T-helper 1 cell treated with Interleukin-12 subunit alpha and Interleukin-12 subunit beta and Interleukin-4 antibody, amounts not matched to agents 30 ng/mL and 1 ng/mL, for 36 hours (primary cell): ENCODE data around the gene DUSP3. TPM values are rescaled to one million over a fixed set of nuclear protein-coding genes. Genes with fewer than 3 reads are reported as not detected.

Experiments
- intact Hi-C: fragments of 100-400 bp; cut with micrococcal nuclease; formaldehyde crosslinking; loops from one replicate; pipeline ENCODE4 v1.15.1; 2024
- total RNA-seq: library from RNA; stranded (reverse); gene quantifications from 2 replicates; pipeline ENCODE4 v1.2.3, GENCODE V29; 2022

The DUSP3 gene
- total RNA-seq, 1 donor from 2014 or later, result 4.6 TPM

DNA sequence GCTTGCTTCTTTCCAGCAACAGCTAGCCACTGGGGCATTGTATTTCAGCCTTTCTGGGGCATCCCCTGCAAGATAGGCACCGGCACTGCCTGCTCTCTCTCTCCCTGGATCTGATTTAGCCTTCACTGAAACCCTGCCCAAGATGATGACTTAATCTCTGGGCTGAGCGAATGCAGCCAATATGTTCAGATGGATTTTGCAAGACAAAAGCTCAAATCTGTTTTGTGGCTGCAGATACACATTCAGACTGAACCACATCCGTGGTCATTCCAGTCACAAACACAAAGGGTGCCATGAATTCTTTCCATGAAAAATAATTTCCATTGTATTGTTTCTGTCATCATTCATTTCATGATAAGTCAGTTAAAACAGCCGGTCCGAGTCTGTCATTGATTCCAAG is 44.4 kb downstream of the DUSP3 start:
- intact Hi-C loops, result no loop called here

DNA sequence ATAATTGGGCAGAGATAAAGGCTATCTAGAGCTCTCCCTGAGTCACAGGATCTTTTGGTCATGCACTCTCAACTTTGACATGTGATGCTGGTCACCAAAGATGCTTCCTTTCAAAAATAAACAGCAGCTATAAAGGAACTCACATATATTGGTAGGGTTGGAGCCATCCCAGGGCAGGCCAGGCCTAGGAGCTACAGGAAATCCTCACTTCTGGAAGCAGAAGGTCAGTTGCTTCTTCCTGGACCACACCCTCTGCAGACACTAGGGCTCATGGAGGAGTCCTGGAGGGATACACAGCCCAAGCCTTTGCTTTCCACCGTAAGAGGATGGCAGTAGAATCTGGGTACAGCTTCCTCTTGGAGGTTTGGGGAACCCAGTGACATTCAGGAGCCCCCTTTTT is 44.8 kb downstream of the DUSP3 start:
- intact Hi-C loops, result no loop called here

DNA sequence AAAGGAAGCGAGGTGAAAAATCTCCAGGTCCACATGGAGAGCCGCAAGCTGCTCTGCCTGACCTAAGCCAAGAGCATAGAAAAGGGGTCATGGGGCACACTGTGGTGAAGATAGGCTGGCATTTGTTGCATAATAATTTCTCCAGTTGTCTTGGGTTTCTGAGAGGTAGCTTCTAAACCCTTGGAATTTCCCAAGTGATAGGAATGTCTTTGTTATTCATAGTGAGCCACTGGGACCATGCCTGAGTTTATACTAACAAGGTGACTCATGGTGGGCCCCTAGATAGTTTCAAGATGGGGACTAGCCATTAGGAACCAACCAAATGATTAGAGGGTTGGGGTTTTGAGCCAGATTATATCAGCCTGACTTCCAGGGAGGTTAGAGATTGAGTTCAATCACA is 45.8 kb downstream of the DUSP3 start:
- intact Hi-C loops, result no loop called here

DNA sequence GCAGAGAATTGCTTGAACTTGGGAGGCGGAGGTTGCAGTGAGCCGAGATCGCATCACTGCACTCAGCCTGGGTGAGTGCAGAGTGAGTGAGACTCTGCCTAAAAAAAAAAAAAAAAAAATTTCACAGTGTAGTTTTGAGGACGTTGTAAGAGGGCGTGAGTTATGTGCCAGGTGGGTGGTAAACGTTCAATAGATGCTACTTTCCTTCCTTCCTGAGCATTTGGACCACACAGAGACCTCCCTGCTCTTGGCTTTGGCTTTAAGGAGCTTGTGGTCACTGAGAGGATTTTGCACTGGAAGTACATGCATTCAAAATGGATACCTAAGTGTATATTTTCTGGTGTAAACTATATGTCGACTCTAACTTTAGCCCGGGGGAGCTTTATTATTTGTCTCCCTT is 50.7 kb downstream of the DUSP3 start:
- intact Hi-C loops, result no loop called here

DNA sequence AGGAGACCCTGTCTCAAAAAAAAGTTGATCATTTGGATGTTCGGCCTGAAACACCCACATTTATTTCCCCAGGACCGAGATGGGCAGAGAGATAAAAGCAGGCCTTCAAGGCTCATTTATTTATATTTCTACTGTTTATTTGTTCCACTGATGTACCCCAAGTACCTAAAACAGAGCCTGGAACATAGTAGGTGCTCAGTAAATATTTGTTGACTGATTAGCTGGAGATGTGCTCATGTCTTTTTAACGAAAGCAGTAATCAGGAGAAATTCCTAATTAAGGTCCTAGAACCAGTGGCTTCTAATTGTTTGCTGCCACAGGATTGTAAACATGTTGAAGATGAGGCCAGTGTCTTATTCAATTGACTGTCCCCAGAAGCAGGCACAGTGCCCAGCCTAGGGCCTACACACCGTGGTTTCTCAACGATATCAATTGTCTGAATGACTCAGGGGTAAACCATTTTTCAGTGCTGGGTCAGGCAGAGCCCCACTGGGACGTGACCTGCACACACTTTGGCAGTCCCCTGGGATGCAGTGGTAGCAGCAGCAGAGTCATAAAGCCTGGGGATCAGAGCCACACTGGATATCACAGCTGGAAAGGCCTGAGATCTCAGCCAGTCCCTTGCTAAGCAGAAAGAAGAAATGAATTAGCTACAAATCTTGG is 54.9 kb downstream of the DUSP3 start:
- intact Hi-C loops, result loop anchor here (5.0 kb wide), 1 partner anchor 968 kb away; no protein-coding TSS in a partner anchor

DNA sequence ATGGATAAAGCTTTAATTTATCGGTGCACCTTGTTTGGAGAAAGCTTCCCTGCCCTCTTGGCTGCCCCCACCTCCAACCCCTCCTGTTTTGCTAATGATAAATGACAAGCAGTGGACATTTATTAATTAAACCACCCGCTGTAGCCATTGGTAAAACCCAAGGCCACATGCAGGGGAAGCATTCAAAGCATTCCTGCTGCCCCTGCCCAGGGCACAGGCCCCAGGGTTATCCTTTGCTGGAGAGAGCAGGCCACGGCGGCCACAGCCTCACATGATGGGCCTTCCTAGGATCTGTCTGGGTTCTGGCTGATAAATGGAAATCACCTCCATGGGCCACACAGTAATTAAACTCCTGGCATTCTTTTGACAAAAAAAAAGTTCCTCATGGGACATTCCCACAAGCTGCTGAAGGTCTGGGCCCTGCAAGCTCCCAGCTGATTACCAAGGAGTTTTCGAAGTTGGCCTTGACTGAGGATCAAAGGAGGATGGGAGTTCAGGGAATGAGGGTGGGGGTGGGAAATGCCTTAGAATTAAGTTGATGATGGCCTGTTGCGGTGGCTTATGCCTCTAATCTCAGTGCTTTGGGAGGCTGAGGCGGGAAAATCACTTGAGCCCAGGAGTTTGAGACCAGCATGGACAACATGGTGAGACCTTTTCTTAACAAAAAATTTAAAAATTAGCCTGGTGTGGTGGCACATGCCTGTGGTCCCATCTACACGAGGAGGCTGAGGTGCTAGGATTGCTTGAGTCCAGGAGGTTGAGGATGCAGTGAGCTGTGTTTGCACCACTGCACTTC is 55.7 kb downstream of the DUSP3 start:
- intact Hi-C loops, result loop anchor here (5.0 kb wide), 1 partner anchor 969 kb away; no protein-coding TSS in a partner anchor

DNA sequence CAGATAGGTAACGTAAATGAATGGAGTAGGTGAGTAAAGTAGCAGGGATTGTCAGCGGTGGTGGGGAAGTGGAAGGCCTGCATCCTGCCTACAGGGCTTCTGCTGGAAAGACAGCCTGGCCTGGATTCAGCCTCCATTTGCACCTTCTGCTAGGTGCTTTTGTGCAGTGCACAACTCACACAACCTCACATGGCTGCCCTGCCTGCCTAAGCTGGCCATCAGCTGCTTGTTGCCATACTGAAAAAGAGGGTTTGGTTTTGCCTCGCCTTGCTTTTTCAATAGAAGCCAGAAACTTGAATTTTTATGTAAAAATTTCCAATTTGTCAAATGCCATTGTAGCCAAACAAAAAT is 56.5 kb downstream of the DUSP3 start:
- intact Hi-C loops, result loop anchor here (5.0 kb wide), 1 partner anchor 970 kb away; no protein-coding TSS in a partner anchor

DNA sequence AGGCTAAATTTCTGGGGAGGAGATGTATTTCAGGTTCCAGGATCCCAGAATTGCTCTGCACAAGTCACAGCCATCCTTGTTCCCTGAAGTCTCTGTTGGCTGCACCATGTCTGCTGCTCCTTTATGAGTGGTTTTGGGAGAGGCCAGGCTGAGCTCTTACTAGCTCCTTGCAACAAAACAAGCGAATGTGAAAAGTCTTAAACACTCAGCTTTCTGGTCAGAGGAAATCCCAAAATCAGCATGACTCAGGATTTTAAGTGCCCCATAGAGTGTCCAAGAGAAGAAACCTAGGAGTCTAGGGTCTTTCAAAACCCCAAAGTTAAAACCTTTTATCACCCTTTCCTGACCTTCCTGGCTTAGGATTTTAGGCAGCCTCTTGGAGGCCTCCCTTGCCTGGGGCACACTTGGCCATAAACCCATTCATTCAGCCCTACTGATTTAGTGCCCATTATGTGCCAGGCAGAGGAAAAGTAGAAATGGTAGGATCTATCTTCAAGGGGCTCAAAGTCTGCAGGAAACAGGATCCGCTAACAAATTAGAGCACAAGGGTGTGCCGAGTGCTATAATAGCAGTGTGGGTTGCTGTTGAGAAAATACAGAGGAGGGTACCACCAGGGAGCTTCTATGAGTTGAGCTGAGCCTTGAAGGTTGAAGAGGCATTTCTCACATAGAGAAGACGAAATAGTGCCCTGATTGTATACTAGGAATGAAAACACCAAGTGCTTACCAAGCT is 57.1 kb downstream of the DUSP3 start:
- intact Hi-C loops, result loop anchor here (2.0 to 5.0 kb wide), 2 partner anchors 551 to 971 kb away; partner anchors contain the start of gene NBR1

DNA sequence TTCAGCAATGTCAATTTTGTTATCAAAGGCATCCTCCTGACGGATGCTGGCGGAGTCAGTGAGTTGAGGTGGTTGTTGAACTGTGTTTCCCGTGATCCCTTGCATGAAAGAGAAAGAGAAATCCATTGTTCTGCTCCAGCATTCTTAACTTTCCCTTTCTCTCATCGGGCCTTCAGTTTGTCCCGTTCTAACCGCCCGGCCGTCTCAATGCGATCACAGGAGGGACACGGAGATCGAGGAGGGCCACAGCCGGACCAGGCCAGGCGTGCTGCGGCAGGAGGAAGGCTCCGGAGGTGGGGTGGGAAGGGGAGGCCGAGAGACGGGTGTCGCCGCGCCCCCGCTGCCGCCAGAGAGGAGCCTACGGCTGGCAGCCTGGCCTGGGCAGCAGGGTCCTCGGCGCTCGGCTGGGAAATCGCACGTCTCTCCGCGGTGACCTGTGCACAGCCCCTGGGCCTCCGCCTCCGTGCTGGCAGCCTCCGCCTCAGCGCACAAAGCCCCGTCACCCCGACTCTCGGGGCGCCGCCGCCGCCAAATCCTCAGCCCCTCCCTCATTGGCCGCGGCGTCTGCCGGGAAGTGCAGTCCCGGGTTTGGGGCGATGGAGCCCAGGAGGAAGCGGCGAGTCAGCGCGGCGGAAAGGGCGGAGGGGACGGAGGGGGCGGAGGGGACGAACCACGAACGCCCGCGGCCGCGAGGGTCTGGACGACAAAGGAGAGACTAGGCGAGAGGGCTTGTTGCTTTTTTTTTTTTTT is 58.3 kb downstream of the DUSP3 start:
- intact Hi-C loops, result loop anchor here (1.0 to 5.0 kb wide), 6 partner anchors 26 to 972 kb away; partner anchors contain the start of genes DHX8 and NBR1

DNA sequence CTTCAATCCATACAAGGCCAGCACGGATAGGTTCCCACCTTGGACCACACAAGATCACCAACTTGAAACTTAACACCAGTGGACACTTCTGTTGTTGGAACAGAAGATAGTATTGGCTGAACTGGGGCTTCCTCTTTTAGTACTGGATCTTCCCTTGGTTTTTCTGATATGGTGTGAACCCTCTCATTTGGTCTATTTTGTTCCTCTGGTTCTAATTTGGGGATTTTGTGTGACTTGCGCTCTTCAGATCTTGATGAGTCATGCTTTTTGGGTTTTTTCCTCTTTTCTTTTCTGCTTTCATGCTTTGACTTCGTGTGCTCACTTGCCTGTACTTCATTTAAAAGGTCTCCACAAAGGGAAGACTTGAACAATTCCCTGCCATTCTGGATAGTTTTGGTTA is 59.2 kb downstream of the DUSP3 start:
- intact Hi-C loops, result no loop called here

DNA sequence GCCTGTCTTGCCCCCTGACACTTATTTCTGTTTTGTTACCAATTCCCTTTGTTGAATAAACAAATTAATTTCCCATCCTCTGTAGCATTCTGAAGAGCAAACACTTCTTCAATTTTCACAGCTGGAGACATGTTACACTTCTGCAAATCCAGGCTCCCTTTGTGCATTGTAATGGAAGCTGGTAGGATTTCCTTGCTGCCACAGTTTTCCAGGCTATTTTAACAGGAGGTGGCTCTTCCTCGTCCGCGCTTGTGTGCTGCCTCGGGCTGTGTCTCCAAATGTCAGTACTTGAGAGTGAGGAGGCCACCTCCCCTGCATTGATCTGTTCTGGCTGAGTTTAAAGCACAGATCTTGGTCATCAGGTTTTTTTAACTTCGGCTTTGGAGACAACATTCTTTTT is 60.2 kb downstream of the DUSP3 start:
- intact Hi-C loops, result no loop called here

DNA sequence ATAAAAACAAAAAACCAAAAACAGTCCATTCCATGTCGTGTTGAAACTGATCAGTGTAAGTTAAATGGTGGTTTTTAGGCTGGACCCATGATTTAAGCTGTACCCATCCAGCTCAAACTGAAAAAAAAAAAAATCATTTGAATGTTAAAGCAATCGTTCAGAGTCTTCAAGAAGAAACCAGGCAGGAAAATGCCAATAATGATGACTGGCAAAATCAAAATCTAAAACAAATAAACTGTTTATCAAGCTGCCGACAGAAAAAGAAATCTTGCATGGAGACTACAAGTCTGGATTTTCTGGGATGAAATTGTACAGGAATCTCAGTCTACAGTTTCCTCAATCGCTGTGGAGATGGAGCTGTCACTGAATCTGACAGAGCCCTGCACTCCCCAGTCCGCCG is 60.9 kb downstream of the DUSP3 start:
- intact Hi-C loops, result no loop called here

Other genes with a start within 250 kb of the DUSP3 start
- 0.71 and 1.0 TPM in 2 replicates for gene ETV4, start 232.6 kb downstream of the DUSP3 start, total RNA-seq
- gene MEOX1, start 117.1 kb downstream of the DUSP3 start, total RNA-seq, result 0.47 and 0.49 TPM in 2 replicates
- not detected in 2 replicates for gene SOST, start 20.2 kb downstream of the DUSP3 start, total RNA-seq
- gene CFAP97D1, start 1.5 kb upstream of the DUSP3 start, total RNA-seq, result not detected in 2 replicates
- gene MPP3, start 54.2 kb upstream of the DUSP3 start, total RNA-seq, result not detected in 2 replicates
- not detected in 2 replicates for gene CD300LG, start 68.2 kb upstream of the DUSP3 start, total RNA-seq
- gene MPP2, start 128.6 kb upstream of the DUSP3 start, total RNA-seq, result 0.86 and 1.2 TPM in 2 replicates
- not detected in 2 replicates for gene PPY, start 163.5 kb upstream of the DUSP3 start, total RNA-seq
- gene PYY, start 175.0 kb upstream of the DUSP3 start, total RNA-seq, result not detected in 2 replicates
- gene NAGS, start 225.6 kb upstream of the DUSP3 start, total RNA-seq, result 0.51 and 0.68 TPM in 2 replicates
- 31.8 and 33.6 TPM in 2 replicates for gene TMEM101, start 236.0 kb upstream of the DUSP3 start, total RNA-seq